Stimulated activated CD4-positive, alpha-beta T cell treated with anti-CD3 and anti-CD28 coated beads, TNF-alpha, amount 100 ng/mL, for 1 hour (primary cell): Measurements from ENCODE around the gene KYNU.
A peak's percentile ranks its signal among the peaks of the same experiment; 100 is the strongest.
"Not testable (repeated sequence)": the region's sequence is repeated elsewhere in the genome, so short reads cannot be mapped to it uniquely, and the experiment has no call there.

Experiments
- DNase-seq, 3 donors: peaks; one replicate each; pipeline ENCODE4 v3.0.0-alpha.2; 2020; ENCODE audit warnings: low read depth in 3 of 3, low spot score in 1 of 3

The KYNU gene

DNA sequence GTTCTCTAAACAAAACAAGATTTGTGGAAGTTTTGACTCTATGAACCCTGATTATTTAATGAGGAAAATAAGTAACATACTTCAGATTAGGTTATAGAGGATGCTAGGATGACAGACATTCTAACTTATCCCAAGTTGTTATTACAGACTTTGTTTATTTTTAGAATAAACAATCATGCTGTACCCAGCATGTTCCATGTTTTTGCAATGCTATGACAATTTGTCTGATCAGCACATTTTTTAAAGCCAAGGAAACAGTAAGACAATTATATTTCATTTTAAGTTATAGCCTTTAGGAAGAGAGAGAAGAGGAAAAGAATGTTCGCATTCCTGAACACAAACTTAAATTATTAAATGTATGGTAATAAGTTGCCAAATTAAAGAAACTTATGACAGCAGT, 119.8 kb downstream of the KYNU start:
- no peak for DNase-seq

DNA sequence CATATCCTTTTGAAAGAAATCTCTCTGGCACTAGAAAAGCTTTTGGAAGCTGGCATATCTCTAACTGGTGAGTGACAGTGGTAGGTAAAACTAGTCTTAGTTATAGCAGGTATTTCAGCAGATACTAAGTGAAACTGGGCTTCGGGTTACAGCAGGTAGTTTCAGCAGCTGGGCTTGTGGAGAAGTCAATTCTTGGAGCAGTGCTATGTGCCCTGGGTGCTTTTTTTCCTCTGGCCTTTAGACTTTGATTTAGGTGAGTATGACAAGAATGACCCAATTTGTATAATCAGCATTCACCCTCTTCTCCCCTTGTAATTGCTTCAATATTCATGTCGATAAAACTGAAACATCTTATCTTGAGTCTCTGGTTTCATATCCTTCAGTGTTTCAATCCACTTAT, 123.1 kb downstream of the KYNU start:
- DNase-seq, result no peak

DNA sequence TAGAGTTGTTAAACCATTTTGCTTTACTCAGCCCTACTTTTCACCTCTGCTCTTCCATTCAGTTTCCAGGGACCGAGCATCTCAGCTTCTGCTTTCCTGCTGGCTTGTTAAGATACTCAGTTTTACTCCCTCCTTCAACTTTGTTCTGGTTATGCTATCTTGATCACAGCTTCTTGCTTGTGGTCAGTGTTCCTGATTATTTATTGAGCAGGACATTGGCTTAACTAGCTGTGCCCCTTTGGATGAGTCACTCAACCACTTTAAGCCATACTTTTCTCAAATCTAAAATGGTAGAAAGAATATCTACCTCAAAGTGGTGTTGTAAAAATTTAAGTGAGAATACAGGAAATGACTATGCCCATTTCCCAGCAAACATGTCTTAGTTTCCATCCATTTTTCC, 124.0 kb downstream of the KYNU start:
- no peak for DNase-seq

DNA sequence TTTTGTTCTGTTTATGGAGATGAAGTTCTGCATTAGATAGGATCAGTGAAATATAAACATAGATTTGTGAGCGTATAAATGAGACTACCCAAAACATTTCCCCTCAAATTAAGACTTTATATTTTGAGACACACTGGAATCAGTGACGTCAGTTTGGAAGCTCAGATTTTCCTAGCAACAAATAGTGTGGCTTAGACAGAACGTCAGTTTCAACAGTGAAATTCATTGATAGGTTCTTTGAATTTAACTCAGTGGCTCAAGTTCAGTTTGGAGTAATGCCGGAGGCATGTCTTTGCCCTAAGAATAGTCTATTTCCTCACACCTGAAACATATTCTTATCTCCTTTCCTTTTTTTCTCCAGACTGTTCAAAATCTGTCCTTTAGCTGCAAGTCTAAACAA, 138.2 kb downstream of the KYNU start:
- no peak for DNase-seq

DNA sequence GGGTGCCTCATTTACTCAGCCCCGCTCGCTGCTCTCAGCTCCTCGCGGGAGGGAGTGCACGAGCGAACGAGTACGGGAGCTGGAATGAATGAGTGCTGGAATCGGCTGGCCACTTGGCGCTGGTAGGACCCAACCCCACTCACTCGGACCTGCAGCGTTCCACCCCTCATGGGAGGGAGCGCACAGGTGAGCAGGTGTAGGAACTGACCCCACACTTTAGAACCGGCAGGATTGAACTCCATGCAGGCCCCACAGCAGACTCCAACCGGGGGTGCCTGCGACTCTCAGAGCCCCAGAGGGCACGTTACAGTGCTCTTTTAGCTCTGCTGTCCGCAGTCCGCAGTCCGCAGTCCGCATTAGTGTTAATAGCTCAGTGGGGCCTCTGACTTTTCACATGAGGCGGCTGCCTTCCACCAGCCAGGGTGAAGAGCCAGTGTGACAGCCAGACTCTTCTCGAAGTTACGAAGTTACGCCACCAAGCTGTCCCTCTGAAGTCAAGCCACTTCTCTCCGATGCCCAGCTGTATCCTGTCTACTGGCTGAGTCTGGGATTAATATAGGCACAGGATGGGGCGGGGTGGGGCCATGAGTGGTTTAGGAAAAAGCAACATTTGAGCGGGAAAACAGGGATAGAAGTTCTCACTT, 149.1 kb downstream of the KYNU start:
- DNase-seq, result no peak

DNA sequence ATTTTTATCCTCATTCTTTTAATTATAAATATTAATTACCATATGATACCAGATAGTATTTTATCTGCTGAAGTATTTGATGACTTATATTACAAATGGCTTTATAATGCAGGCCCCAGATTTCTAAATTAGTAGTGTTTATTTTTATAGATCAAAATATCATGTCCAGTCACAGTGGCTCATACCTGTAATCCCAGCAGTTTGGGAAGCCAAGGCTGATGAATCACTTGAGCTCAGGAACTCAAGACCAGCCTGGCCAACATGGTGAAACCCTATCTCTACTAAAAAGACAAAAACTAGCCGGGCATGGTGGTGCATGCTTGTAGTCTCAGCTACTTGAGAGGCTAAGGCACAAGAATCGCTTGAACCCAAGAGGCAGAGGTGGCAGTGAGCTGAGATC, 151.7 kb downstream of the KYNU start:
- no peak for DNase-seq

DNA sequence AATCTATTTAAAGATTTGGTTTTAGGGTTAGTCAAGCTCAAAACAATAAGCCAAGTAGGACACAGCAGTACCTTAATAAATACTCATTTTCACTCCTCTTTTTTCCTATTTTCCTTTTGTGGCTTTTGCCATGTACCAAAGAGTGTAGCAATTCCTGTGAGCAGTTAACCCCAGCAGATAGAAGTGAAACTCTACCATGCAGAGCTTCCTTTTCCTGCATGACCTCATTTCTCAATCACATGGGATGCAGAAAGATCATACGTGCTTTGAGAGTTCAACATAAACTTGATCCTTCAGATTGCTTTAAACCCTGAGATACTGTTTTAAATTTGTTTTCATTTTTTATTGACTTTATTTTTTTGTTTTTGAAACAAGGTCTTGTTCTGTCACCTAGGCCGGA, 152.7 kb downstream of the KYNU start:
- DNase-seq, result no peak

DNA sequence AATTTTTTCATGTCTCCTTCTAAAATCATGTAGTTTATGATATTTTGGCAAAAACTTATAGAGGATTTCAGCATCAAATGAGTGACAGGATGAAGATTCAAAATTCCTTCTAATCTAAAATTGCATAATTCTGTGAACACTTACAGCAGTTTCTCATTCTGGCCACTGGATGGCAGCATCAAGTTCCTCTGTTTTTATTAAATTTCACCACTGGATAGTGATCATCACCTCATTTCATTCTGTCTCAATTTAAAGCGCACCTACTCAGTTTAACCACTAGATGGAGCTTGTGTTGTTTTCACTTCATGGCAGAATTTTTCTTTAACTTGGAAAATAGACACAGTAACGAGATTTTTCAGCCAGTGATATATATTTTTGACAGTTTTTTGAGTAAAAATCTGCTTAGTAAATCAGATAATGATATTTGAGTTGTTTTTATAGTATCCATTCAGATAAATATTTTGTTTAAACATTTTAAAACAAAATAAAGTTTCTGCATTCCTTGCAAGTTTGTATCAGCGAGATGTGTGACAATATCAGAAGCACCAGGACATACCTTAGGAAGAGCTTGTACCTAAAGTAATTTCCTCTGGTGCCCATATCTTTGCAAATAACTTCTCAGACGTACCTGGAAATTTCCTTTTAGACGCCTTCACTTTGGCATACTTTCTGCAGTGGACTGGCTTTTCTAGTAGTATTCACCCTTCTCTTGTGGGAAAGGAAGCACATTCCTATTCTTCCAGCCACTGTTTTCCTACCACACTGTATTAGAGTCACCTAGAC, 157.0 kb downstream of the KYNU start:
- peak; percentile 4 to 28 (median 6) for DNase-seq

DNA sequence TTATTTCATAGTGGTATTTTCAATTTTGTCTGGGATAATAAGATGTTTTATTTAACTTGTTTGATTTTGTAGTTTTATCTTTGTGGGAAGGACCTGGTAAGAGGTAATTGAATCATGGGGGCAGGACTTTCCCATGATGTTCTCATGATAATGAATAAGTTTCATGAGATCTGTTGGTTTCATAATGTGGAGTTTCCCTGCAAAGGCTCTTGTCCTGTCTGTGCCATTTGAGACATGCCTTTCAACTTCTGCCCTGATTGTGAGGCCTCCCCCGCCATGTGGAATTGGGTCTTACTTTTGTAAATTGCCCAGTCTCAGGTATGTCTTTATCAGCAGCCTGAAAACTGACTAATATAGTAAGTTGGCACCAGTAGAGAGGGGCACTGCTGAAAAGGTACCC, 174.0 kb downstream of the KYNU start:
- DNase-seq, result no peak

DNA sequence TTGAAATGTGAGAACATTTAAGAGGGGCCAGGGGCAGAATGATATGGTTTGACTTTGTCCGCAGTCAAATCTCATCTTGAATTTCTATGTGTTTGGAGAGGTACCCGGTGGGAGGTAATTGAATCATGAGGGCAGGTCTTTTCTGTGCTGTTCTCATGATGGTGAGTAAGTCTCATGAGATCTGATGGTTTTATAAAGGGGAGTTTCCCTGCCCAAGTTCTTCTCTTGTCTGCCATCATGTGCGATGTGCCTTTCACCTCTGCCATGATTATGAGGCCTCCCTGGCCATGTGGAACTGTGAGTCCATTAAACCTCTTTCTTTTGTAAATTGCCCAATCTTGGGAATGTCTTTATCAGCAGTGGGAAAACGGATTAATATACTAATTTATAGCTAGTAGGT, 176.0 kb downstream of the KYNU start:
- DNase-seq, result not testable (repeated sequence)

DNA sequence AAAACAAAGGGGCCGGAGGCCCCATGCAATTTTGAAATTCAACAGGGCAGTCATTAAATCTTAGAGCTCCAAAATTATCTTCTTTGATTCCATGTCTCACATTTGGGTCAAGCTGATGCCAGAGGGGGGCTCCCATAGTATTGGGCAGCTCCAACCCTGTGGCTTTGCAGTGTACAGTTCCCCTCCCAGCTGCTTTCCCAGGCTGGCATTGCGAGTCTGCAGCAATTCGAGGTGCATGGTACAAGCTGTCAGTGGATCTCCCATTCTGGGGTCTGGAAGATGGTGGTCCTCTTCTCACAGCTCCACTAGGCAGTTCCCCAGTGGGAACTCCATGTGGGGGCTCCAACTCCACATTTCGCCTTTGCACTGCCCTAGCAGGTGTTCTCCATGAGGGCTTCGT, 179.1 kb downstream of the KYNU start:
- no peak for DNase-seq

DNA sequence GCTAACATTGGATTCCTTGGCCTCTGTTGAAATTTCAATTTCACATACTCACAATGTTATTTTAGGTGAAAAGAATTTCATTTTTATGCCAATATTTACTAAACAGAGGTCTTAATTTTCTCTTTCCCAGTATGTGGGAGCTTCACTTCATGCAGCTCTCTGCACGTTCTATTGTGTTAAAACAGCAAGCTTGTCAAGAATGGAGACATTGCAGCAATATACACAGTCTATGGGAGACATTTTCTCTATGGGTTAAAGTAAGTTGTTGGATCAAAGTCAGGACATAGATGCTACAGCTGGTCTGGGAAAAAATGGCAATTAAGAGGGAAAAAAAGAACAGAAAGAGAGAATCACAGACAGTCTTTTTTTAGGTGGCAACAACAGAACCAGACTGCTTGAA, 181.4 kb downstream of the KYNU start:
- no peak for DNase-seq

DNA sequence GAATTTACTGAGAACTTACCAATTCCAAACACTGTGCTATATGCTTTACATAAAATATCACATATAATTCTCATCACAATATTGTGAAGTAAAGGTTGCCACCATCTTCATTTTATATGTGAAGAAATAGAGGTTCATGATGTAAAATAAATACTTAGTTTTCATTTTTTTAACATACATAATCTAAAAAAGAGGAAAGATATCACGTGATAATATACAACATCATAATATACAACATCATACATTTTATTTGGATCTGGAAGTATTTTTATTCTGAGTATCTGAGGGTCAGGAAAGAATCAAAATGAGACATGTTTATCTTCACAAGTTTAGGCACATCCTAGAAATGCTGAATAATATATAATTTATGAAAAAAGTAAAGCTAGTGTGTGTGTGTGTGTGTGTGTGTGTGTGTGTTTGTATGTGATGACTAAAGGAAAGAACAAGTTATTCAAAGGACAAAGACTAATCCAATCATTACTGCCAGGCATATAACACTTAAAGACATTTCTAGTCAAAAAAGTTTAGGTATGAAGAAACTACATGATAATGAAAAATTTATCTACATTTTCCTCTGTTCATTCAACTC, 186.2 kb downstream of the KYNU start:
- DNase-seq, result no peak

DNA sequence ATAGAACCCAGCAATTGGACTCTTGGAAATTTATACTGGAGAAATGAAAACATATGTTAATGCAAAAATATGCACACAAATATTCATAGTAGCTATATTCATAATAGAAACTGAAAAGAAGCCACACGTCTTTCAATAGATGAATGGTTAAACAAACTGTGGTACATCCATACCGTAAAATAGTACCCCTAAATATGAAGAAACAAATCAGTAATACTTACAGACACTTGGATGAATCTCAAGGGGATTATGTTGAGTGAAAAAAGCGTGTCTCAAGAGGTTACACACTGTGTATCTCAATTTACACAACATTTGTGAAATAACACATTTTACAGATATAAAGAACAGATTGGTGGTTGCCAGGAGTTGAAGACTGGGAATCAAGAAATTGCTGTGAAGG, 190.6 kb downstream of the KYNU start:
- DNase-seq, result no peak

DNA sequence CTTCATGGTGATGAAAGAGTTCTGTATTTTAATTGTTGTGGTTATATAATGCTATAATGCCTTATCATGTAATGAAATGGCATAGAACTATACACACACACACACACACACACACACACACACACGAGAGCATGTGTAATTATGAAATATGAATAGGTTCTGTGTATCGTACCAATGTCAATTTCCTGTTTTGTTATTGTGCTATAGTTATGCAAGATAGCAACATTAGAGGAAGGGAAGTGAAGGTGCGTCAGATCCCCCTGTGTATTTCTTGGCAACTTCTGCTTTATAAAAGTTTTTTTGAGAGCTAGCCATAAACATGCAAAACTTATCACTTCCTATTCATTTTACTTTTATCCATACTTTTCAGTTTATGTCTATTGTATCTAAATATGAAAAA, 191.0 kb downstream of the KYNU start:
- DNase-seq, result no peak

DNA sequence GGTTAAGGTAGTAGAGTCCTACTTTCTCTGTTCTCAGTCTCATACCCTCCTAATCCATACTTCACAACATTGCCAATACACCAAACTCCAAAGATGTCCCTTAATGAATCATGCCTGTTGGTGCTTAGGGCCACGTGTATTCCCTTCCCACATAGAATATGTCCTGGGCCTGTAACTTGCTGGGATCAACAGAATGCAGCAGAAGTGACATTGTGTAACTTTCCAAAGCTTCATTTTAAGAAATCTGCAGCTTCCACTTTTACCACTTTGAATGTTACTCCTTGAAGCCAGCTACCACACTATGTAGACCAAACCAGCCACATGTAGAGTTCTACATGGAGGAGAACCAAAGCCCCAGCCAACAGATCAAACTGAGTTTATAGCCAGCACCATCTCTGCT, 193.2 kb downstream of the KYNU start:
- no peak for DNase-seq

DNA sequence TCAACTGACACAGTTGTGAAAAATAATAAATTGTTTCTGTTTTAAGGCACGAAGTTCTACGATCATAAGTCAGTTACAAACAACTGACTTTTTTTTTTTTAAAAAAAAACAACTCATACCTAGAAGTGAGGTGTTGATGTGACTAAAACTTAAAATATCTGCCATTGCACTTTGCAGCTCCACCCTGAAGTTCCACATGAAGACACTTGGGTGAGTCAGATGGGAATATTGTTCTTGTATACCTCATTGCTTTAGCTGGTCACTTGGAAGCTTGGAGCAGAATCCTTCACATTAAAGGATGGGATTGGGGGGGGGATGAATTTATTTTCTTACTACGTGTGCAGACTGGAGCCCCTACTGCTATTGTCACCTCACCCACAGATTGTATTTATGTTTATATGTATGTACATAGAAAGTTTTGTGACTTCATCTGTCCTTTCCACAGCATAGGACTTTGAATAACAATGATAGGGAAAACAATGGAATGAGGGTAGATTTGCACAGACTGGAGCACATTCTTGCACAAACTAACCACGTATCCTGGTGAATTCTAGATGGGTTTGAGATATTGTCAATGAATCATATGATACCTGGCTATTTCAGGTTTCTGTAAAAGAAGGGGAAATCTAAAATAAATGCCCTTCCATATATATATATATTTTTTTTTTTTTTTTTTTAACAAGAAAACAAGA, 193.9 kb downstream of the KYNU start:
- no peak for DNase-seq

DNA sequence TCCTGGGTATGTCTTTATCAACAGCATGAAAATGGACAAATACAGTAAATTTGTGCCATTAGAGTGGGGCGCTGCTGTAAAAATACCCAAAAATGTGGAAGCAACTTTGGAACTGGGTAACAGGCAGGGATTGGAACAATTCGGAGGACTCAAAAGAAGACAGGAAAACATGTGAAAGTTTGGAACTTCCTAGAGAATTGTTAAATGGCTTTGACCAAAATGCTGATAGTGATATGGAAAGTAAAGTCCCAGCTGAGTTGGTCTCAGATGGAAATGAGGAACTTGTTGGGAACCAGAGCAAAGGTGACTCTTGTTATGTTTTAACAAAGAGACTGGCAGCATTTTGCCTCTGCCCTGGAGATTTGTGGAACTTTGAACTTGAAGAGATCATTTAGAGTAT, 197.4 kb downstream of the KYNU start:
- not testable (repeated sequence) for DNase-seq

DNA sequence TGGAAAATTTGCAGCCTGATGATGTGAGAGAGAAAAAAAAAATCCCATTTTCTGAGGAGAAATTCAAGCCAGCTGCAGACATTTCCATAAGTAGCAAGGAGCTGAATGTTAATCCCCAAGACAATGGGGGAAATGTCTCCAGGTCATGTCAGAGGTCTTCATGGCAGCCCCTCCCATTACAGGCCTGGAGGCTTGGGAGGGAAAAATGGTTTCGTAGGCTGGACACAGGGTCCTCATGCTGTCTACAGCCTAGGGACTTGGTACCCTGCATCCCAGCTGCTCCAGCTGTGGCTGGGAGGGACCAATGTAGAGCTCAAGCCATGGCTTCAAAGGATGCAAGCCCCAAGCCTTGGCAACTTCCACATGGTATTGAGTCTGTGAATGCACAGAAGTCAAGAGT, 198.2 kb downstream of the KYNU start:
- DNase-seq, result no peak

DNA sequence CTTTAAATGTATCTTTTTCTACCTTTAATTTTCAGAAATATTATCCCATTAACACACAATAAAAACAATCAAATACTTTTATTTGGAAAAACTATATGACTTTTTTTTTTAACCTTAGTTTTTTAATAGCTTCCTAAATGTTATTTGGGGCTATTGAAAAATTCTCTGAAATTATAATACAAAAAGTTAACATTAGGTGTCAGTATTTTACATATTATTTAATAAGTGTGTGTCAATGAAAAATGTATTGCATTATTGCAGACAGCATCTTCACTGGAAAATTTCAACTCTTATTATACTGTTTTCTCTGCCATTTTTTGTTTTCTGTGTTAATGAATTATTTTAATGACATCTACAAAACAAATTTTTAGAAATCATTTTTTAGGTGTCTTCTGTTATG, 200.6 kb downstream of the KYNU start:
- DNase-seq, result no peak

DNA sequence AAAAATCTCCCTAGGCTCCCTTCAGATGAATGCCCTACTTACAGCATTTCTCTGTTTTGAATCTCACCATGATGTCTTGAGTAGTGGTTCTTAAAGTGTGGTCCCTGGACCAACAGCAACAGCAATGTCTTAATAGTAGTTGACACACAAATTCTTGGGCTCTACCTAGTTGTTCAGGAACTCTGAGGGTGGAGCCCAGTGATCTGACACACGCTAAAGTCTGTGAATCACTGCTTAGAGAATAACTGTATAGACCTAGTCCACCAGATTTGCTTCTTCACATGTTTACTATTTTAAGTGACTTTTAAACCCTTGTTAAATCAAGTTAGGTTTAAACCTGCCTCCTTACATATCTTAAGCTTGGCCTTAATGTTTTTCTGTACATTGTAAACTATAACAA, 204.2 kb downstream of the KYNU start:
- DNase-seq, result no peak

DNA sequence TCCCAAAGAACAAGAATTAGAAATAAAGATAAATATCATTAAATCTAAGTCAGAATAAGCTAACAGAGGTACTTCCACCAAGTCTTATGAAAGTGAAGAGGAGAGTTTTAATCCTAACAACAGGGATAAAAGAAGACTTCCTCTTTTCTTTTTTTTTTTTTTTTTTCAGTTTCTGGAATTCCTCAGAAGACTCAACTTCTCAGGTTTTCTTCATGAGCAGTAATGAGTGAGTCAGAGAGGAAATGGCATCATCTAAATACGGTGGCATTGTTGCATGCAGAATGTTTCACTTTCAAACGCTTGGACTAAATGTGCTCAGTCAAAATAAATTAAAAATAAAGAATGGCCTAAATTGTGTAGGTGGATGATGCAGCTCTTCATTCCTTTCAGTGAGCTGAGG, 206.2 kb downstream of the KYNU start:
- no peak for DNase-seq
